Bronchial epithelial cell (primary cell): ENCODE data around the gene ZFYVE19. TPM values are rescaled to one million over a fixed set of nuclear protein-coding genes. Genes with fewer than 3 reads are reported as not detected.
A peak's percentile ranks its signal among the peaks of the same experiment; 100 is the strongest.

ENCODE experiments used
- DNase-seq: peaks from one replicate; pipeline ENCODE4 v3.0.0-alpha.2; 2010; ENCODE audit warnings: low read depth
- FAIRE-seq: peaks from 2 replicates; lab custom pipeline; 2011; peaks lifted over from hg19 to GRCh38; lab: Jason Lieb, UNC
- H3K27me3 ChIP-seq: 2 replicates; pipeline ENCODE4 v1.5.1; 2011; ENCODE audit warnings: low read length; ENCODE audit not compliant: control insufficient read depth, insufficient read depth
- H3K36me3 ChIP-seq: 2 replicates; pipeline ENCODE4 v1.5.1; 2011; ENCODE audit warnings: low read length; ENCODE audit not compliant: control insufficient read depth, insufficient read depth
- H3K4me3 ChIP-seq: 2 replicates; pipeline ENCODE4 v1.5.1; 2011; ENCODE audit warnings: mild to moderate bottlenecking, low read depth, low read length, control low read depth
- CTCF ChIP-seq: IDR thresholded peaks from 2 replicates; pipeline ENCODE4 v1.5.1; 2011; ENCODE audit warnings: mild to moderate bottlenecking, moderate library complexity, low read length, control low read depth, inconsistent platforms; ENCODE audit not compliant: insufficient read depth, severe bottlenecking
- total RNA-seq: library from RNA; depleted of rRNA; stranded (reverse); fragments of >200 nt; gene quantifications from 2 replicates; pipeline ENCODE4 v1.2.1, GENCODE V29; 2014

The ZFYVE19 gene
- total RNA-seq, 1 donor from 2014 or later, result 34.0 TPM

DNA sequence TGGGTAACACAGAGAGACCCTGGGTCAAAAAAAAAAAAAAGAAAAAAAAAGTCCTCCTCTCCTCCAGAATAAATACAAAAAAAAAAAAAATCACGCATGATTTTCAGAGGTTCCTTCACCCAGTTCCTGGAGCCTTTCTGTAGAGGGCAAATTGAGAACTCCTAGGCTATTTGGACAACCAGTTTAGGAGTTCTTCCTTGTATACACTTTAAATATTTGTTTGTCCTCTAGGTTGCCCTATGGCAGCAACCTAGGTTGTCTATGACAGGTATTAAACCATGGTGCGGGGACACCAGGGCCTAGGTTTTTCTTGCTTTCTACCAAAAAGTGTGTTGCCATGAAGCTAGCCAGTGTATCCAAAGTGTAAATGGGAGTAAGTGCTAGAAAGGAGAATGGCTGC lies 3.8 kb upstream of the ZFYVE19 start:
- DNase-seq (no peak), FAIRE-seq (no peak)
- H3K4me3 ChIP-seq, result no peak overlapping the region
- no peak for TF ChIP-seq CTCF
- peaks cover 1% of the 10 kb centered on the region for H3K36me3 ChIP-seq
- H3K27me3 ChIP-seq, result no peaks in the 10 kb centered on the region

DNA sequence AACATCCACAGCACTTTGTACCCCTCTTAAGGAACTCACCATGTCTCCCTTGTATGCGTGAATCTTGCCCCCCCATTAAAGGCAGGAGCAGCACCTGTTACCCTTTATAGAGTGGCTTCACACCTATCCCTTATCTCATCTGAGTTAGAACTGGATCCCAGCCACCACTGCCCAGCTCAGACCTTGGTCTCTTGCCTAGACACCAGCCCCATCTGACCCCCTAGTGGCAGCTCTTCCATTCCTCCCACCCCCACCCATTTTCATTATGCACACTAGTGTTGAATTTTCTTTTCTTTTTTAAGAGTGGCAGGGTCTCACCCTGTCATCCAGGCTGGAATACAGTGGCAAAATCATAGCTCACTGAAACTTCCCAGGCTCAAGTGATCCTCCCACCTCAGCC lies 3.2 kb upstream of the ZFYVE19 start:
- Histone ChIP-seq H3K27me3 (no peaks in the 10 kb centered on the region), H3K4me3 (no peak overlapping the region), H3K36me3 (peaks cover 1% of the 10 kb centered on the region)
- DNase-seq (no peak), FAIRE-seq (no peak)
- no peak for TF ChIP-seq CTCF

DNA sequence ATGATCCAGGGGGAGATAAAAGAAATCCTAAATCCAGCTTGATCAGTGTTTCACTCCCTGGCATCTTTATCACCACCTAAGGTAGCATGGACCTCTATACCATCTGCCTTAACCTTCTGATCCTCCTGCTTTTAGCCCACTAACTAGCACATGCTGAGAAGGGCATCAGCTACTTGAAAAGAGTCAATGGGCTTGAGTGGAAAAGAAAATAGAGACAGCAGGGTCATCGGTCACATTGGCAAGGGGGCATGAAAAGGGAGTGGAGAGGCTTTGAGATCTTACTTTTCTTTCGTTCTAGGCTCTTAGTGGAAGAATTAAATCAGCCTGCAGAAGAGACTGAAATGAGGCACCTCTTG lies 239 bp upstream of the ZFYVE19 start:
- DNase-seq (no peak), FAIRE-seq (no peak)
- peaks cover 5% of the 10 kb centered on the region for H3K36me3 ChIP-seq
- TF ChIP-seq CTCF, result no peak
- peak overlapping the region; percentile 85 for H3K4me3 ChIP-seq
- no peaks in the 10 kb centered on the region for H3K27me3 ChIP-seq

DNA sequence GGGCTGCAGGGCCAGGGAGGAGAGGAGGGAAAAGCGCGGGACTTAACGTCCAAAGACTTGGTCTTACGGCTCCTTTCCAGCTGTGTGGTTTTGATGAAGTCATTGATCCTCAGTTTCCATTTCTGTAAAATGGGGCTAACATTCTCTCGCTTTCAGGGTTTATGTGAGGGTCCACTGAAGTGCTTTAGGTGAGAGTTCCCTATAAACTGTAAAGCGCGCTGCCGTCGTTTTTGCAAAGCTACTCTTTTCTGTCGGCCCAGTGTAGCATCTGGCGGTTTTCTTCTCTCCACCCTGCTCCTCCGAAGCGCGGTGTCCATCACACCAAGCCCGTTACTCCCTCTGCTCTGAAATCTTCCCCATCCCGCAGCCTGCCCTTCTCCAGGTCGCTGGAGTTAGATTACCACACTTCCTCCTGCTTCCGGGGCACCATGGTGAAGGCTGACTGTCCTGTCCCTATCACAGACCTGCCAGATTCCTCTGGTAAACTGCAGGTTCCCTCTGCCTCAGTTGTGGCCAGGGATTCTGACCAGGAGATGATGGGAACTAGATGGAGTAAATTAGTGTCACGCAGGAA lies 1.1 kb downstream of the ZFYVE19 start:
- H3K27me3 ChIP-seq, result no peaks in the 10 kb centered on the region
- TF ChIP-seq CTCF, result no peak
- no peak for DNase-seq
- H3K36me3 ChIP-seq, result peaks cover 8% of the 10 kb centered on the region
- H3K4me3 ChIP-seq, result peak overlapping the region; percentile 85
- FAIRE-seq, result no peak

GRCh38 chr15:40808861-40809450 lies 2.1 kb downstream of the ZFYVE19 start:
- Histone ChIP-seq H3K4me3 (no peak overlapping the region), H3K27me3 (no peaks in the 10 kb centered on the region), H3K36me3 (peaks cover 11% of the 10 kb centered on the region)
- DNase-seq (no peak), FAIRE-seq (no peak)
- TF ChIP-seq CTCF, result no peak
